Trophoblast cell (in vitro differentiated cells and primary cell): ENCODE measurements around the gene JOSD2.

Experiments
- DNase-seq, 2 donors: peaks; one replicate each; pipeline ENCODE4 v3.0.0-alpha.2; 2016
- H2AFZ ChIP-seq: 2 replicates; pipeline ENCODE4 v1.6.1; 2013; ENCODE audit warnings: low read length, moderate library complexity, mild to moderate bottlenecking; ENCODE audit not compliant: insufficient read depth, poor library complexity
- H2AK5ac ChIP-seq: 2 replicates; pipeline ENCODE4 v1.6.1; 2013; ENCODE audit warnings: mild to moderate bottlenecking, low read length
- H2BK120ac ChIP-seq: 2 replicates; pipeline ENCODE4 v1.6.1; 2013; ENCODE audit warnings: low read length, mild to moderate bottlenecking, moderate library complexity; ENCODE audit not compliant: insufficient read depth, poor library complexity
- H2BK12ac ChIP-seq: 2 replicates; pipeline ENCODE4 v1.6.1; 2013; ENCODE audit warnings: mild to moderate bottlenecking, low read length, moderate library complexity
- H2BK5ac ChIP-seq: 2 replicates; pipeline ENCODE4 v1.6.1; 2013; ENCODE audit warnings: low read length, low read depth, moderate library complexity, mild to moderate bottlenecking; ENCODE audit not compliant: poor library complexity
- H3K14ac ChIP-seq: 2 replicates; pipeline ENCODE4 v1.6.1; 2013; ENCODE audit warnings: mild to moderate bottlenecking, low read length
- H3K18ac ChIP-seq: 2 replicates; pipeline ENCODE4 v1.6.1; 2013; ENCODE audit warnings: mild to moderate bottlenecking, low read length
- H3K23ac ChIP-seq: 2 replicates; pipeline ENCODE4 v1.6.1; 2013; ENCODE audit warnings: low read length
- H3K27ac ChIP-seq: 2 replicates; pipeline ENCODE4 v1.5.1; 2013; ENCODE audit warnings: low read depth, mild to moderate bottlenecking, inconsistent platforms, low read length, moderate library complexity
- H3K27me3 ChIP-seq: 2 replicates; pipeline ENCODE4 v1.6.1; 2013; ENCODE audit warnings: inconsistent platforms, mild to moderate bottlenecking, low read length, moderate library complexity; ENCODE audit not compliant: insufficient read depth
- H3K36me3 ChIP-seq, 2 experiments: 1 replicate in 1 of 2; 2 replicates in 1 of 2; pipeline ENCODE4 v1.6.1; 2013; ENCODE audit warnings: low read length in 2 of 2, mild to moderate bottlenecking in 2 of 2, moderate library complexity in 1 of 2; ENCODE audit not compliant: insufficient read depth in 2 of 2, control insufficient read depth in 1 of 2
- H3K4ac ChIP-seq: 2 replicates; pipeline ENCODE4 v1.6.1; 2013; ENCODE audit warnings: low read depth, mild to moderate bottlenecking, low read length, moderate library complexity
- H3K4me1 ChIP-seq, 2 experiments: 1 replicate in 1 of 2; 2 replicates in 1 of 2; pipeline ENCODE4 v1.6.1; 2013; ENCODE audit warnings: low read length in 2 of 2, mild to moderate bottlenecking in 2 of 2, moderate library complexity in 1 of 2; ENCODE audit not compliant: insufficient read depth in 2 of 2, control insufficient read depth in 1 of 2
- H3K4me2 ChIP-seq: 2 replicates; pipeline ENCODE4 v1.6.1; 2013; ENCODE audit warnings: inconsistent platforms, mild to moderate bottlenecking, low read length, moderate library complexity
- H3K4me3 ChIP-seq: 2 replicates; pipeline ENCODE4 v1.5.1; 2013; ENCODE audit warnings: mild to moderate bottlenecking, low read depth, low read length, inconsistent platforms
- H3K79me1 ChIP-seq: one replicate; pipeline ENCODE4 v1.6.1; 2013; ENCODE audit warnings: low read length
- H3K79me2 ChIP-seq: 2 replicates; pipeline ENCODE4 v1.6.1; 2013; ENCODE audit warnings: low read length, mild to moderate bottlenecking; ENCODE audit not compliant: control insufficient read depth, insufficient read depth, poor library complexity
- H3K9ac ChIP-seq: 2 replicates; pipeline ENCODE4 v1.6.1; 2013; ENCODE audit warnings: mild to moderate bottlenecking, low read length
- H3K9me3 ChIP-seq: 2 replicates; pipeline ENCODE4 v1.6.1; 2013; ENCODE audit warnings: low read depth, mild to moderate bottlenecking, control low read depth, inconsistent platforms, low read length; ENCODE audit not compliant: insufficient read depth
- H4K12ac ChIP-seq: 2 replicates; pipeline ENCODE4 v1.6.1; 2013; ENCODE audit warnings: low read depth, mild to moderate bottlenecking, low read length, moderate library complexity
- H4K8ac ChIP-seq: 2 replicates; pipeline ENCODE4 v1.6.1; 2013; ENCODE audit warnings: low read depth, mild to moderate bottlenecking, low read length, moderate library complexity
- H4K91ac ChIP-seq: one replicate; pipeline ENCODE4 v1.6.1; 2013; ENCODE audit warnings: low read depth, mild to moderate bottlenecking, low read length, moderate library complexity
- WGBS: extraction: QIAGEN DNeasy Blood & Tissue Kit; methylation state at CpG from one replicate; pipeline ENCODE4 v1.1.7; 2013; ENCODE audit warnings: missing lambda C conversion rate; ENCODE audit not compliant: insufficient read length, insufficient coverage; ENCODE audit errors: extremely low coverage; 5-methylcytosine and 5-hydroxymethylcytosine counted together

JOSD2 gene

GRCh38 chr19:50557009-50557613 is 46.1 kb upstream of the JOSD2 start:
- no peak overlapping the region for H2BK5ac ChIP-seq
- H3K4ac ChIP-seq = no peak overlapping the region
- H3K4me1 ChIP-seq = no peaks in the 10 kb centered on the region
- no peak overlapping the region for H3K4me3 ChIP-seq
- no CpG with 5 or more reads among the region's 20 CpGs for WGBS
- H3K9me3 ChIP-seq = peaks cover 11% of the 10 kb centered on the region
- no peaks in the 10 kb centered on the region for H3K79me2 ChIP-seq
- no peak overlapping the region for H4K8ac ChIP-seq
- peak overlapping the region; percentile 9 for H2AFZ ChIP-seq
- H3K36me3 ChIP-seq = no peaks in the 10 kb centered on the region
- H3K9ac ChIP-seq = no peak overlapping the region
- no peak overlapping the region for H3K27ac ChIP-seq
- H4K91ac ChIP-seq = no peak overlapping the region
- H4K12ac ChIP-seq = no peak overlapping the region
- peak overlapping the region; percentile 56 for H3K4me2 ChIP-seq
- peaks cover 13% of the 10 kb centered on the region for H3K27me3 ChIP-seq
- no peaks in the 10 kb centered on the region for H3K79me1 ChIP-seq
- H2BK120ac ChIP-seq = no peak overlapping the region
- no peak overlapping the region for H3K23ac ChIP-seq
- DNase-seq = no peak
- no peak overlapping the region for H2AK5ac ChIP-seq
- H2BK12ac ChIP-seq = no peak overlapping the region
- H3K18ac ChIP-seq = no peak overlapping the region
- no peak overlapping the region for H3K14ac ChIP-seq

DNA sequence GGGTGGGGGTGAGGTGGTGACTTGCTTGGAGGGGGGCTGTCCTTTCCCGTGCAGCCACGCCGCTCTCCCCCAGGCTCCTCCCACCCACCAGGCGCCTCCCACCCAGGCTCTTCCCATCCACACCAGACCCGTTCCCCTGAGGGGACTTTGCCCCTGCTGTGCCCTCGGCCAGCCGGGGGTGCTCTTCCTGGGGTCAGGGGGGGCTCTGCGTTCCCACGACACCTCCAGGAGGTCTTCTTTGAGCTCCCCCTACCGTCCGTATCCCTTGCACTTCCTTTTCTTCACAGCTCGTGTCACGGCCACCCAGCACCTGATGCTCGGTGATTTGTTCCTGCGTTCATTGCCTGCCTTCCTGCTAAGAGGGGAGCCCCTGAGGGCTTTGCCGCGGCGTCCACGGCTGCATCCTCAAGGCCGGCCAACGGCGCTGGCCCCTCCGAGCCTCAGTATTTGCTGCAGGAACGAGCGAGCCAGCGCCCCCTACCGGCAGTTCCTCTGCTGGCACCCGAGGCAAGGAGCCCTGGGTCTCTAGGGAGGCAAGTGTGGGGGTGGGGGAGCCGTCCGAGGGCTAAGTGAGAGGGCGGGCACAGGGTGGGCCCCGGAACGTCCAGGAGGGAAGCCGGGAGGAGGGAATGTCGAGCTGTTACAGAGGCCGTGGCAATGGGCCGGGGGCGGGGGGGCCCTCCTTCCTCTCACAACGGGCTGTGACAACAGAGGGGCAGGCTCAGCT is 45.5 kb upstream of the JOSD2 start:
- H3K23ac ChIP-seq = no peak overlapping the region
- no peak overlapping the region for H3K9ac ChIP-seq
- no peak overlapping the region for H3K4ac ChIP-seq
- H3K14ac ChIP-seq = no peak overlapping the region
- H4K12ac ChIP-seq = no peak overlapping the region
- H2AFZ ChIP-seq = peak overlapping the region; percentile 9
- H3K27ac ChIP-seq = no peak overlapping the region
- peaks cover 11% of the 10 kb centered on the region for H3K9me3 ChIP-seq
- H2BK120ac ChIP-seq = no peak overlapping the region
- H2AK5ac ChIP-seq = no peak overlapping the region
- peaks cover 19% of the 10 kb centered on the region for H3K27me3 ChIP-seq
- no peaks in the 10 kb centered on the region for H3K36me3 ChIP-seq
- H4K8ac ChIP-seq = peak overlapping the region; percentile 13
- no peak overlapping the region for H2BK12ac ChIP-seq
- peak overlapping the region; percentile 56 for H3K4me2 ChIP-seq
- peak overlapping the region; percentile 18 for H3K4me3 ChIP-seq
- WGBS = no CpG with 5 or more reads among the region's 39 CpGs
- H3K18ac ChIP-seq = no peak overlapping the region
- no peak overlapping the region for H2BK5ac ChIP-seq
- H3K79me2 ChIP-seq = no peaks in the 10 kb centered on the region
- H3K79me1 ChIP-seq = no peaks in the 10 kb centered on the region
- H3K4me1 ChIP-seq = no peaks in the 10 kb centered on the region
- H4K91ac ChIP-seq = no peak overlapping the region
- peak; percentile 20 to 46 for DNase-seq

- no peak for DNase-seq
- H4K91ac ChIP-seq = no peak overlapping the region
These were observed 44.7 kb upstream of the JOSD2 start for GRCh38 chr19:50555450-50556281.

DNA sequence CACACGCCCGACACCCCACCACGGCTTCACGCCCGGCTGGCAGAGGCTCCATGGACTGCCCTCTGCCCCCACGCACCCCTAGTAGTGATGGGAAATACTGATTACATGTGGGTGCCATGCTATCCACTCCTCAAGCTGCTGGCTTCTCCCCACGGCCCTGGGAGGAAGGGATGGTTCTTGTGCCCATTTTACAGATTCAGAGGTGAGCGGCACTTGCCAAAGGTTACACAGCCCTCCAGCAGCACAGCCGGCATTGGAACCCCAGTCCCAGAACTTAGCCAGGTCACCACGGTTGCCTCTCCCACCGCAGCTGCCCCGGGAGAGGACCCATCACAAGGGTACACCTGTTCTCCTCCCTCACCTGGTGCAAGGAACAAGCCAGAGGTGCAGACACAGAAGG is 44.0 kb upstream of the JOSD2 start:
- H3K4me1 ChIP-seq = no peaks in the 10 kb centered on the region
- H3K4me3 ChIP-seq = no peak overlapping the region
- no peak overlapping the region for H2BK120ac ChIP-seq
- H3K27ac ChIP-seq = no peak overlapping the region
- no peak overlapping the region for H3K9ac ChIP-seq
- H3K79me1 ChIP-seq = no peaks in the 10 kb centered on the region
- no peak overlapping the region for H2BK5ac ChIP-seq
- H3K9me3 ChIP-seq = peaks cover 11% of the 10 kb centered on the region
- H4K91ac ChIP-seq = no peak overlapping the region
- H4K8ac ChIP-seq = no peak overlapping the region
- no peak overlapping the region for H4K12ac ChIP-seq
- no peaks in the 10 kb centered on the region for H3K36me3 ChIP-seq
- H2AFZ ChIP-seq = no peak overlapping the region
- no CpG with 5 or more reads among the region's 12 CpGs for WGBS
- no peaks in the 10 kb centered on the region for H3K79me2 ChIP-seq
- no peak overlapping the region for H2BK12ac ChIP-seq
- no peak overlapping the region for H3K4ac ChIP-seq
- H3K23ac ChIP-seq = no peak overlapping the region
- H3K14ac ChIP-seq = no peak overlapping the region
- no peak for DNase-seq
- H3K18ac ChIP-seq = no peak overlapping the region
- no peak overlapping the region for H2AK5ac ChIP-seq
- peaks cover 32% of the 10 kb centered on the region for H3K27me3 ChIP-seq
- H3K4me2 ChIP-seq = no peak overlapping the region

More at GRCh38 chr19:50555450-50556281, 44.7 kb upstream of the JOSD2 start:
- Histone ChIP-seq H2BK12ac (no peak overlapping the region), H2AK5ac (no peak overlapping the region), H4K8ac (no peak overlapping the region), H3K27ac (no peak overlapping the region), H3K36me3 (no peaks in the 10 kb centered on the region), H3K27me3 (peaks cover 26% of the 10 kb centered on the region), H2BK120ac (no peak overlapping the region), H3K23ac (no peak overlapping the region), H2AFZ (no peak overlapping the region), H3K18ac (no peak overlapping the region), H3K9ac (no peak overlapping the region), H3K4ac (no peak overlapping the region), H3K4me2 (peak overlapping the region; percentile 56), H3K79me2 (no peaks in the 10 kb centered on the region), H3K79me1 (no peaks in the 10 kb centered on the region), H2BK5ac (no peak overlapping the region), H3K4me3 (no peak overlapping the region), H4K12ac (no peak overlapping the region), H3K4me1 (no peaks in the 10 kb centered on the region), H3K14ac (no peak overlapping the region), H3K9me3 (peaks cover 11% of the 10 kb centered on the region)
- WGBS = no CpG with 5 or more reads among the region's 28 CpGs
